GM18505 (cell line): ENCODE measurements around the gene USP43.
"Not testable (repeated sequence)": the region's sequence is repeated elsewhere in the genome, so short reads cannot be mapped to it uniquely, and the experiment has no call there.

Source experiments
- ATAC-seq: cut with Tn5 transposase; IDR thresholded peaks from one replicate; pipeline ENCODE4 v1.9.1; 2021; ENCODE audit not compliant: unreplicated experiment
- POLR2A ChIP-seq: IDR thresholded peaks from 4 replicates; pipeline ENCODE4 v1.6.1; 2011; ENCODE audit warnings: borderline replicate concordance; ENCODE audit not compliant: insufficient read depth, insufficient read length; ENCODE audit errors: extremely low read depth

USP43 gene, protein sequence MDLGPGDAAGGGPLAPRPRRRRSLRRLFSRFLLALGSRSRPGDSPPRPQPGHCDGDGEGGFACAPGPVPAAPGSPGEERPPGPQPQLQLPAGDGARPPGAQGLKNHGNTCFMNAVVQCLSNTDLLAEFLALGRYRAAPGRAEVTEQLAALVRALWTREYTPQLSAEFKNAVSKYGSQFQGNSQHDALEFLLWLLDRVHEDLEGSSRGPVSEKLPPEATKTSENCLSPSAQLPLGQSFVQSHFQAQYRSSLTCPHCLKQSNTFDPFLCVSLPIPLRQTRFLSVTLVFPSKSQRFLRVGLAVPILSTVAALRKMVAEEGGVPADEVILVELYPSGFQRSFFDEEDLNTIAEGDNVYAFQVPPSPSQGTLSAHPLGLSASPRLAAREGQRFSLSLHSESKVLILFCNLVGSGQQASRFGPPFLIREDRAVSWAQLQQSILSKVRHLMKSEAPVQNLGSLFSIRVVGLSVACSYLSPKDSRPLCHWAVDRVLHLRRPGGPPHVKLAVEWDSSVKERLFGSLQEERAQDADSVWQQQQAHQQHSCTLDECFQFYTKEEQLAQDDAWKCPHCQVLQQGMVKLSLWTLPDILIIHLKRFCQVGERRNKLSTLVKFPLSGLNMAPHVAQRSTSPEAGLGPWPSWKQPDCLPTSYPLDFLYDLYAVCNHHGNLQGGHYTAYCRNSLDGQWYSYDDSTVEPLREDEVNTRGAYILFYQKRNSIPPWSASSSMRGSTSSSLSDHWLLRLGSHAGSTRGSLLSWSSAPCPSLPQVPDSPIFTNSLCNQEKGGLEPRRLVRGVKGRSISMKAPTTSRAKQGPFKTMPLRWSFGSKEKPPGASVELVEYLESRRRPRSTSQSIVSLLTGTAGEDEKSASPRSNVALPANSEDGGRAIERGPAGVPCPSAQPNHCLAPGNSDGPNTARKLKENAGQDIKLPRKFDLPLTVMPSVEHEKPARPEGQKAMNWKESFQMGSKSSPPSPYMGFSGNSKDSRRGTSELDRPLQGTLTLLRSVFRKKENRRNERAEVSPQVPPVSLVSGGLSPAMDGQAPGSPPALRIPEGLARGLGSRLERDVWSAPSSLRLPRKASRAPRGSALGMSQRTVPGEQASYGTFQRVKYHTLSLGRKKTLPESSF

DNA sequence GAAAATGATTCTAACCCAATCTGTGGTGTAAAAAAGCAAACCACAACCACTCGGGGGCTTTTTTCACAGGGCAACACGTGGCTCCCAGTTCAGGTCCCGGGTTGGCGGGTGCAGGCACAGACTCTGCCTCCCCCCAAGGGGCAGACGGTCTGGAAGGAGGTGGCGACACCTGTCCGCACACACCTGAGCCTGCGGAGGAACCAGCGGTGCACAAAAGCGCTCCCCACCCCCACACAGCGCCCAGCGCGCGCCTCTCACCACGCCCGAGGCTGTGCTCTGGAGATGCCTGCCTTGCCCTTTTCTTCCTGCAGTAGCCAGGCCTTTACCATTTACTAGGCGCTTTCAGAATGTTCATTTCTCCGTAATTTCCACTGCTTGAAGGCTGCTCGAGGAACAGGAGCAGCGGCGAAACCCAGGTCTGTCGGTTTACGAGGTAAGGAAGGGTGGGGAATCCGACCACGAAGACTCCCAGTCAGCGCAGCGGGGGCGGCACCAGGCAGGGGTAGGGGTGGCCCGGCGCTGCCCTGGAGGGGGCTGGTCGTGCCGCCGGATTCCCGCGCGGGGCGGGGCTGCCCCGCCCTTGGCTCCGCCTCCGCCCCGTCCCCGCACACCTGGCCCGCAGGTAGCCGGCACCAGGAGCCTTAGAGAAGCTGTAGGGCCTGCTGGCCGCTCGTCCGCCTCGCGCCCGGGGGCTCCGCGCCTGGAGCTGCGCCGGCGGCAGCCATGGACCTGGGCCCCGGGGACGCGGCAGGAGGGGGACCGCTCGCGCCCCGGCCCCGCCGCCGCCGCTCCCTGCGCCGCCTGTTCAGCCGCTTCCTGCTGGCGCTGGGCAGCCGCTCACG lies at the start of gene USP43:
TSS of gene USP43 (plus strand) at position 608 of the 842 bp plus-strand sequence. CDS start at position 724, 116 bp downstream.
- peak; percentile 59 for ATAC-seq
- TF ChIP-seq POLR2A, result no peak

GRCh38 chr17:9597638-9598037 lies 47.7 kb upstream of the USP43 start:
- ATAC-seq, result not testable (repeated sequence)

GRCh38 chr17:9598661-9599060 lies 46.7 kb upstream of the USP43 start:
- TF ChIP-seq POLR2A, result no peak
- no peak for ATAC-seq

- not testable (repeated sequence) for ATAC-seq
Measured at GRCh38 chr17:9604583-9604982, 40.7 kb upstream of the USP43 start.

DNA sequence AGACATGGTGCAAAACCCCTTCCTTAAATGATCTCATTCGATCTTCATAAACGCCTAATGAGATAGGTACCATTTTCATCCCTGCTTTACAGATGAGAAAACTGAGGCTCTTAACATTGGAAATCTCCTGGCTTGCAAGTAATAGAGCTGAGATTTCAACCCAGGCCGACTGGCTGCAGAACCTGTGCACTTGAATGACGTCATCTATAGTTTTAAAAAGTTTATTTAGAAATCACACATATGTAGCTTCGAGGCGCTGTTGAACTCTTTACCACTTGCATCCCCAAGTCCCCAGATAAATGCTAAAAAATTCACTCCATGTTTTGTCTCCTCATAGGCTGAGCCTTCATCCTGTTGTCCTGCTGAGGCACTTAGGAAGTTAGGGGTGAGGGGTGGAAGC lies 38.9 kb upstream of the USP43 start:
- no peak for TF ChIP-seq POLR2A

GRCh38 chr17:9607058-9607457 lies 38.3 kb upstream of the USP43 start:
- not testable (repeated sequence) for ATAC-seq

More for the DNA sequence above, 38.9 kb upstream of the USP43 start:
- ATAC-seq, result no peak

GRCh38 chr17:9611557-9611956 lies 33.8 kb upstream of the USP43 start:
- TF ChIP-seq POLR2A, result no peak
- ATAC-seq, result no peak

GRCh38 chr17:9612006-9612405 lies 33.3 kb upstream of the USP43 start:
- TF ChIP-seq POLR2A, result no peak
- no peak for ATAC-seq

DNA sequence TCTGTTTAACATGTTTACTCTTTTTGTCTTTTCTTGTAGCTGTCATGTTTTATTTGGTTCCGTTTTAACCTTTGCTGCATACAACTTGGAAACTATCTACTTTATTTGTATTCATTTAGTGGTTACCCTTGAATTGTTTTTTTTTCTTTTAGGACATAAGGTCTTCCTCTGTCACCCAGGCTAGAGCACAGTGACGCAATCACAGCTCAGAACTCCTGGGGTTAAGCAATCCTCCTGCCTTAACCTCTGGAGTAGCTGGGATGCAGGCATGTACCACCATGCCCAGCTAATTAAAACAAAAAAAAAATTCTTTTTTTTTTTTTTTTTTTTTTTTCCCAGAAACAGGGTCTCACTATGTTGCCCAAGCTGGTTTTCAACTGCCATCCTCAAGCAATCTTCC lies 29.8 kb upstream of the USP43 start:
- no peak for TF ChIP-seq POLR2A
- no peak for ATAC-seq

GRCh38 chr17:9622961-9623360 lies 22.4 kb upstream of the USP43 start:
- TF ChIP-seq POLR2A, result no peak
- ATAC-seq, result no peak

GRCh38 chr17:9628509-9628908 lies 16.8 kb upstream of the USP43 start:
- no peak for ATAC-seq

GRCh38 chr17:9632741-9633140 lies 12.6 kb upstream of the USP43 start:
- no peak for ATAC-seq
- TF ChIP-seq POLR2A, result no peak

More at GRCh38 chr17:9628509-9628908, 16.8 kb upstream of the USP43 start:
- no peak for TF ChIP-seq POLR2A

GRCh38 chr17:9635340-9635739 lies 10.0 kb upstream of the USP43 start:
- no peak for ATAC-seq
- TF ChIP-seq POLR2A, result no peak

DNA sequence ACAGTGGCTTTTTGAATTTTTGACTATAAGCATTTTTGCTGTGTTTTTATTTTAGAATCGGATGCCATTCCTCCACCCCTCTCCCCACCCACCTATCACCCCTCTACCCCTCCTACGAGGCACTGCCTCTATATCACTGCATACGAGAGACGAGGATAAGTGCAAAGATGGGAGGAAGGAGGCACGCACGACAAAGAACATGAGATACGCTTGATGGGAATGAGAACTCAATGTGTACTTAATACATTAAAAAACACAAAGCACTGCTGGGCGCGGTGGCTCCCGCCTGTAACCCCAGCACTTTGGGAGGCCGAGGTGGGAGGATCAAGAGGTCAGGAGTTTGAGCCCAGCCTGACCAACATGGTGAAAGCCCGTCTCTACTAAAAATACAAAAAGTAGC lies 8.8 kb upstream of the USP43 start:
- no peak for ATAC-seq
- no peak for TF ChIP-seq POLR2A

GRCh38 chr17:9640388-9640787 lies 4.9 kb upstream of the USP43 start:
- not testable (repeated sequence) for ATAC-seq
